ENCODE measurements around the gene CD44. TPM values are rescaled to one million over a fixed set of nuclear protein-coding genes. Genes with fewer than 3 reads are reported as not detected.

The CD44 gene
- total and polyA plus RNA-seq, 2 experiments from 2014 or later: 405 to 519 TPM

GRCh38 chr11:35216962-35217678, 78.1 kb downstream of the CD44 start:
- in situ Hi-C loops (cut with MboI): no loop called here
- no peak overlapping the region for H3K4me2 ChIP-seq (ENCODE audit: unreplicated experiment)
- H3K9me2 ChIP-seq (ENCODE audit: insufficient read depth): no peaks in the 10 kb centered on the region
- H2AFZ ChIP-seq: no peak overlapping the region
- no peak overlapping the region for H3K9ac ChIP-seq
- TF ChIP-seq EZH2 (IDR thresholded peaks at IDR 0.05; ENCODE audit: insufficient read depth, poor library complexity, severe bottlenecking) (no peak), EZH2phosphoT487 (IDR thresholded peaks at IDR 0.05; ENCODE audit: insufficient read depth, low read depth) (no peak)
- H3F3A ChIP-seq (ENCODE audit: insufficient read depth): peaks cover 93% of the 10 kb centered on the region
- peak overlapping the region; percentile 97 for H3K27ac ChIP-seq
- no peaks in the 10 kb centered on the region for H4K20me1 ChIP-seq (ENCODE audit: insufficient read depth)
- 59 to 70% methylated on average over 3 of the region's 3 CpGs for WGBS, 2 experiments (ENCODE audit: low coverage in 1 of 2, low lambda C conversion rate in 2 of 2, missing lambda C conversion rate in 2 of 2)
- peaks cover 70% of the 10 kb centered on the region for H3K4me1 ChIP-seq (ENCODE audit: insufficient read depth)
- no peak overlapping the region for H3K4me3 ChIP-seq
- H3K79me2 ChIP-seq (ENCODE audit: insufficient read depth): peaks cover 21% of the 10 kb centered on the region
- no peaks in the 10 kb centered on the region for H3K27me3 ChIP-seq (replicated peaks; ENCODE audit: insufficient read depth)
- peaks cover 63% of the 10 kb centered on the region for H3K36me3 ChIP-seq (ENCODE audit: low read depth)
- peak; percentile 40 for DNase-seq
- H3K9me3 ChIP-seq (ENCODE audit: low read depth): no peaks in the 10 kb centered on the region

- peak; percentile 84 for DNase-seq
- peaks cover 67% of the 10 kb centered on the region for H3K4me1 ChIP-seq (ENCODE audit: insufficient read depth)
- H3K79me2 ChIP-seq (ENCODE audit: insufficient read depth): peaks cover 10% of the 10 kb centered on the region; the same call in 1 of the 2 replicates
- H3K9me3 ChIP-seq (ENCODE audit: low read depth): no peaks in the 10 kb centered on the region
- no peak overlapping the region for H3K4me3 ChIP-seq
- H4K20me1 ChIP-seq (ENCODE audit: insufficient read depth): no peaks in the 10 kb centered on the region
- H3K9ac ChIP-seq: peak overlapping the region; percentile 33; the same call in 1 of the 2 replicates
- peaks cover 75% of the 10 kb centered on the region for H3K36me3 ChIP-seq (ENCODE audit: low read depth)
- no peak overlapping the region for H2AFZ ChIP-seq
- H3K9me2 ChIP-seq (ENCODE audit: insufficient read depth): no peaks in the 10 kb centered on the region
- WGBS, 2 experiments (ENCODE audit: low coverage in 1 of 2, low lambda C conversion rate in 2 of 2, missing lambda C conversion rate in 2 of 2): 52 to 63% methylated on average over 1 of the region's 1 CpG
- no peak overlapping the region for H3K4me2 ChIP-seq (ENCODE audit: unreplicated experiment)
- peak overlapping the region; percentile 97 for H3K27ac ChIP-seq
- no peaks in the 10 kb centered on the region for H3K27me3 ChIP-seq (replicated peaks; ENCODE audit: insufficient read depth)
- no peak for TF ChIP-seq EZH2phosphoT487 (IDR thresholded peaks at IDR 0.05; ENCODE audit: insufficient read depth, low read depth)
- no peak for TF ChIP-seq EZH2 (IDR thresholded peaks at IDR 0.05; ENCODE audit: insufficient read depth, poor library complexity, severe bottlenecking)
- in situ Hi-C loops (cut with MboI): no loop called here
- peaks cover 90% of the 10 kb centered on the region for H3F3A ChIP-seq (ENCODE audit: insufficient read depth)
Measured at GRCh38 chr11:35218956-35219355, 80.0 kb downstream of the CD44 start.

GRCh38 chr11:35223371-35223796, 84.4 kb downstream of the CD44 start:
- WGBS, 2 experiments (ENCODE audit: low coverage in 1 of 2, low lambda C conversion rate in 2 of 2, missing lambda C conversion rate in 2 of 2): 20 to 31% methylated on average over 9 of the region's 9 CpGs

GRCh38 chr11:35223991-35224390, 85.0 kb downstream of the CD44 start:
- Histone ChIP-seq H3K27me3 (replicated peaks; ENCODE audit: insufficient read depth) (no peaks in the 10 kb centered on the region), H3K4me3 (no peak overlapping the region), H3F3A (ENCODE audit: insufficient read depth) (peaks cover 95% of the 10 kb centered on the region), H2AFZ (no peak overlapping the region), H3K9ac (peak overlapping the region; percentile 53), H3K4me2 (ENCODE audit: unreplicated experiment) (no peak overlapping the region), H4K20me1 (ENCODE audit: insufficient read depth) (no peaks in the 10 kb centered on the region), H3K9me3 (ENCODE audit: low read depth) (no peaks in the 10 kb centered on the region), H3K4me1 (ENCODE audit: insufficient read depth) (peaks cover 40% of the 10 kb centered on the region), H3K9me2 (ENCODE audit: insufficient read depth) (no peaks in the 10 kb centered on the region), H3K79me2 (ENCODE audit: insufficient read depth) (0 out of 2 replicates have a peak, but pooled peaks cover 7% of the 10 kb centered on the region), H3K27ac (peak overlapping the region; percentile 74), H3K36me3 (ENCODE audit: low read depth) (peaks cover 94% of the 10 kb centered on the region)
- TF ChIP-seq EZH2 (IDR thresholded peaks at IDR 0.05; ENCODE audit: insufficient read depth, poor library complexity, severe bottlenecking) (no peak), EZH2phosphoT487 (IDR thresholded peaks at IDR 0.05; ENCODE audit: insufficient read depth, low read depth) (no peak)
- no peak for DNase-seq
- WGBS, 2 experiments (ENCODE audit: low coverage in 1 of 2, low lambda C conversion rate in 2 of 2, missing lambda C conversion rate in 2 of 2): 91 to 97% methylated on average over 1 of the region's 1 CpG
- in situ Hi-C loops (cut with MboI): no loop called here

More at GRCh38 chr11:35223371-35223796, 84.4 kb downstream of the CD44 start:
- no peak overlapping the region for H2AFZ ChIP-seq
- H3K4me2 ChIP-seq (ENCODE audit: unreplicated experiment): no peak overlapping the region
- 0 out of 2 replicates have a peak, but pooled peaks cover 7% of the 10 kb centered on the region for H3K79me2 ChIP-seq (ENCODE audit: insufficient read depth)
- H3F3A ChIP-seq (ENCODE audit: insufficient read depth): peaks cover 95% of the 10 kb centered on the region
- no peak overlapping the region for H3K4me3 ChIP-seq
- no peaks in the 10 kb centered on the region for H3K27me3 ChIP-seq (replicated peaks; ENCODE audit: insufficient read depth)
- peaks cover 92% of the 10 kb centered on the region for H3K36me3 ChIP-seq (ENCODE audit: low read depth)
- no peaks in the 10 kb centered on the region for H3K9me3 ChIP-seq (ENCODE audit: low read depth)
- peak overlapping the region; percentile 53 for H3K9ac ChIP-seq
- peak; percentile 67 for DNase-seq
- peaks cover 46% of the 10 kb centered on the region for H3K4me1 ChIP-seq (ENCODE audit: insufficient read depth)
- H4K20me1 ChIP-seq (ENCODE audit: insufficient read depth): no peaks in the 10 kb centered on the region
- peak overlapping the region; percentile 74 for H3K27ac ChIP-seq
- in situ Hi-C loops (cut with MboI): no loop called here
- TF ChIP-seq EZH2phosphoT487 (IDR thresholded peaks at IDR 0.05; ENCODE audit: insufficient read depth, low read depth) (no peak), EZH2 (IDR thresholded peaks at IDR 0.05; ENCODE audit: insufficient read depth, poor library complexity, severe bottlenecking) (no peak)
- no peaks in the 10 kb centered on the region for H3K9me2 ChIP-seq (ENCODE audit: insufficient read depth)

Data from GM23248 (cell line).